AG04450 (cell line): ENCODE results near the gene SS18L1. TPM values are rescaled to one million over a fixed set of nuclear protein-coding genes. Genes with fewer than 3 reads are reported as not detected.

Source experiments
- CTCF ChIA-PET: fragments of 300-600, 350-600 bp; formaldehyde crosslinking; extraction: SDS; loops from one replicate; lab custom pipeline; 2022; ENCODE audit warnings: antibody characterized with exemption, inconsistent platforms; lab: Charles Lee
- POLR2A ChIA-PET: fragments of 350-600 bp; formaldehyde crosslinking; extraction: SDS; loops from one replicate; lab custom pipeline; 2021; ENCODE audit warnings: antibody characterized with exemption, inconsistent platforms; lab: Yijun Ruan, JAX
- DNase-seq: peaks from one replicate; pipeline ENCODE4 v3.0.0-alpha.2; 2011; ENCODE audit warnings: low read depth, low spot score
- H3K27ac ChIP-seq: one replicate; pipeline ENCODE4 v1.5.1; 2012; ENCODE audit warnings: low read depth, low read length, control low read depth
- H3K27me3 ChIP-seq: one replicate; pipeline ENCODE4 v1.6.0; 2012; ENCODE audit warnings: low read length; ENCODE audit not compliant: control insufficient read depth, insufficient read depth
- H3K4me3 ChIP-seq: 2 replicates; pipeline ENCODE4 v1.5.1; 2011; ENCODE audit warnings: mild to moderate bottlenecking, low read depth, low read length, control low read depth
- H3K9me3 ChIP-seq: 2 replicates; pipeline ENCODE4 v1.5.1; 2012; ENCODE audit warnings: low read length; ENCODE audit not compliant: control insufficient read depth, insufficient read depth
- polyA plus RNA-seq: library from polyadenylated mRNA; depleted of rRNA; stranded (reverse); fragments of >200 nt; gene quantifications from 2 replicates; pipeline ENCODE4 v1.2.3, GENCODE V29; 2011
- TF ChIP-seq, protein P1 (sequence below): IDR thresholded peaks from 2 replicates; pipeline ENCODE4 v1.5.1; 2011; ENCODE audit warnings: low read depth, low read length, control low read depth, inconsistent platforms

The SS18L1 gene
- polyA plus RNA-seq, 1 experiment, result 6.8 TPM

GRCh38 chr20:62190639-62191411 lies 47.3 kb downstream of the SS18L1 start:
- DNase-seq, result no peak
- TF ChIP-seq, protein P1, sequence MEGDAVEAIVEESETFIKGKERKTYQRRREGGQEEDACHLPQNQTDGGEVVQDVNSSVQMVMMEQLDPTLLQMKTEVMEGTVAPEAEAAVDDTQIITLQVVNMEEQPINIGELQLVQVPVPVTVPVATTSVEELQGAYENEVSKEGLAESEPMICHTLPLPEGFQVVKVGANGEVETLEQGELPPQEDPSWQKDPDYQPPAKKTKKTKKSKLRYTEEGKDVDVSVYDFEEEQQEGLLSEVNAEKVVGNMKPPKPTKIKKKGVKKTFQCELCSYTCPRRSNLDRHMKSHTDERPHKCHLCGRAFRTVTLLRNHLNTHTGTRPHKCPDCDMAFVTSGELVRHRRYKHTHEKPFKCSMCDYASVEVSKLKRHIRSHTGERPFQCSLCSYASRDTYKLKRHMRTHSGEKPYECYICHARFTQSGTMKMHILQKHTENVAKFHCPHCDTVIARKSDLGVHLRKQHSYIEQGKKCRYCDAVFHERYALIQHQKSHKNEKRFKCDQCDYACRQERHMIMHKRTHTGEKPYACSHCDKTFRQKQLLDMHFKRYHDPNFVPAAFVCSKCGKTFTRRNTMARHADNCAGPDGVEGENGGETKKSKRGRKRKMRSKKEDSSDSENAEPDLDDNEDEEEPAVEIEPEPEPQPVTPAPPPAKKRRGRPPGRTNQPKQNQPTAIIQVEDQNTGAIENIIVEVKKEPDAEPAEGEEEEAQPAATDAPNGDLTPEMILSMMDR, result no peak
- Histone ChIP-seq H3K4me3 (no peak overlapping the region), H3K27me3 (no peaks in the 10 kb centered on the region), H3K9me3 (no peaks in the 10 kb centered on the region), H3K27ac (no peak overlapping the region)
- CTCF ChIA-PET, result no interaction called here
- POLR2A ChIA-PET, result no interaction called here

DNA sequence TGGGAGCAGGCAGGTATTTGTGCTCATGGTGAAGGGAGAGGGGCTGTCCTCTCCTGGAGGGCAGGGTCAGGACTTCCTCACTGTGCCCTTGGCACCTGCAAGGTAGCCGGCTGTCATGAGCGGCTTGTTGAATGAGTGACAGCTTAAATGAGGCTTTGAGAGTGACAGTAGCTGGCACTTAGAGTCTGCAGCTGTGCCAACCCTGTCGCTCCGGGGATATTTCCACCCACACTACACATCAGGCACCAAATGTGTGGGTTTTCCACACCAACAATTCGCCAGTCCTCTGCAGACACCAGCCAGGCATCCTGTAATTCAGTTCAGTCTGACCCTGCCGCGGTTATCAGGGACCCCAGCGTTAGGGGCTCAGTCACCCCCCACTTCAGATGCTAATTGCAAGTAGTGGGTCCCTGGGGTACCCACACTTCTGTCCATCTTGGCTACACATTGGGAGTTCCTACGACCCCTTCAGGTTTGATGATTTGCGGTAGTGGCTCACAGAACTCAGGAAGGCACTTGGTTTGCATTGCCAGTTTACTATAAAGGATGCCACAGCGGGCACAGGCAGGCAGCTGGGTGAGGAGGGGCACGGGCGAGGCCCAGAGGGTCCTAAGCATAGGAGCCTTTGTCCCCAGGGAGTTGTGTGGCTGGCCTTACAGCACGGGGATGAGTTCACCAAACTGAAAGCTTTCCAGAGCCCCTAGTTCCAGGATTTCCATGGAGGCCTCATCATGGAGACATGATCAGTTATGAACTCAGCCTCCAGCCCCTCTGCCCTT lies 48.4 kb downstream of the SS18L1 start:
- no peak for DNase-seq
- Histone ChIP-seq H3K4me3 (no peak overlapping the region), H3K27ac (no peak overlapping the region), H3K27me3 (no peaks in the 10 kb centered on the region), H3K9me3 (no peaks in the 10 kb centered on the region)
- CTCF ChIA-PET, result interaction anchor here (0.5 kb wide), 1 partner anchor 110 kb away, joined by 5 read pairs; no protein-coding TSS in a partner anchor
- TF ChIP-seq, protein P1, result no peak
- POLR2A ChIA-PET, result no interaction called here

DNA sequence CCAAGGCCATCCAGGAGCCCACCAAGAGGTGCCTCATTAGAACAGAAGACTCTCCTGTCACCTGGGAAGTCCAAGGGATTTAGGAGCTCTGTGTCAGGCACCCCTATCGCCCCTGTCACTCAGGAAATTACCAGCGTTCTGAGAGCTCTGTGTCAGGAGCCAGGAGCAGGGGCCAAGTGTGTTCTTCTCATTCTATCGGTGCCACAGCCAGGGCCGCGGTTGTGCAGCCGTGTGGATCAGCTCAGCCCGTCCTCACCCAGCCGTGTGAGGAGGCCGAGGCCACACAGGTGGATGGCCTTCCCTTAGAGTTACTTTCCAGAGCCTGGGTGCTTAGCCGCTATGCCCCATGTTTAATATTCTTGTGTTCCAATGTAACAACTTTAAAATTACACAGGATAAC lies 49.1 kb downstream of the SS18L1 start:
- CTCF ChIA-PET, result no interaction called here
- Histone ChIP-seq H3K9me3 (no peaks in the 10 kb centered on the region), H3K4me3 (no peak overlapping the region), H3K27ac (no peak overlapping the region), H3K27me3 (no peaks in the 10 kb centered on the region)
- POLR2A ChIA-PET, result no interaction called here
- no peak for DNase-seq
- TF ChIP-seq, protein P1, result no peak

- TF ChIP-seq, protein P1, result no peak
- ChIA-PET CTCF (no interaction called here), POLR2A (no interaction called here)
These were observed 49.8 kb downstream of the SS18L1 start for GRCh38 chr20:62193079-62194025.

More at GRCh38 chr20:62193079-62194025, 49.8 kb downstream of the SS18L1 start:
- DNase-seq, result no peak
- Histone ChIP-seq H3K9me3 (no peaks in the 10 kb centered on the region; the same call in 1 of the 2 replicates), H3K27me3 (no peaks in the 10 kb centered on the region), H3K27ac (no peak overlapping the region), H3K4me3 (no peak overlapping the region)
